Keratinocyte (primary cell): ENCODE results near the gene CISD3.

Experiments used
- EZH2 ChIP-seq: IDR thresholded peaks from one replicate; pipeline ENCODE4 v1.6.1; 2012; ENCODE audit warnings: inconsistent platforms, mild to moderate bottlenecking, low read length, moderate library complexity
- TF ChIP-seq, protein P1 (sequence below), 3 experiments: IDR thresholded peaks in 1 of 3; conservative IDR thresholded peaks in 1 of 3; optimal IDR thresholded peaks in 1 of 3; 2 replicates in 2 of 3; 3 replicates in 1 of 3; pipeline versions ENCODE3 to v1.5.1; 2011; ENCODE audit warnings: low read length in 3 of 3, mild to moderate bottlenecking in 3 of 3, moderate library complexity in 2 of 3, control low read depth in 1 of 3, inconsistent platforms in 1 of 3; ENCODE audit not compliant: insufficient read depth in 2 of 3; ENCODE audit errors: extremely low read depth in 1 of 3

DNA sequence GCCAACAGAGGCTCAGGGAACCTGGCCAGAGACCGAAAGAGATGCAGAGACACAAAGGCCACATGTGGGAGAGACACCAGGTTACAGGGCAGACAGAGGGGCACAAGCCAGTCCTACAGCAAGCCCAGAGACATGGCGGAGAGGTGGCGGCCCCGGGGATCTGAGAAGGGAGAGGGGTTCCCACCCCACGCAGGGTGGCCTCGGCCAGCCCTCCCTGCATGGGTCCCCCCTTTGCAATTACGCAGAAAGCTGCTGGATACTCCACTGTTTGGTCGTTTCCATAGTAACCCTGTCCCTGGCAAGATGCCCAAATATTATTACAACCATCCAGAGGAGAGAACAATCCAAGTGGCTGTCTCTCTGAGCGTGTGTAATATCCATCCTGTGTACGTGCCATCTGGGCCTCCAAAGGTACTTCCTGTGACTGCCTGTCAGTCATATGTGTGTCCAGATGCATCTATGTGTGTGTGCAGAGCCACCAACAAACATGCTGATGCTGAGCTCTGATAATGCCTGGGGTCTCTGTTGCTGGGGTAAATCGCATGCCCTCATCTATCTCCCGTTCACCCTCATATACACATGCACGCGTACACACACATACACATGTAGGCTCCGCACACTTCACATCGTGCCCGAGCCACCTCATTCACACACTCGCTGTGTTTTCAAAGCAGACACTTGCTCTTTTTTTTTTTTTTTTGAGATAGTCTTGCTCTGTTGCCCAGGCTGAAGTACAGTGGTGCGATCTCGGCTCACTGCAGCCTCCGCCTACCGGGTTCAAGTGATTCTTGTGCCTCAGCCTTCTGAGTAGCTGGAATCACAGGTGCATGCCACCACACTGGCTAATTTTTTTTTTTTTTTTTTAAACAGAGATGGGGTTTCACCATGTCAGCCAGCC lies 12.5 kb downstream of the CISD3 start:
- TF ChIP-seq, protein P1, sequence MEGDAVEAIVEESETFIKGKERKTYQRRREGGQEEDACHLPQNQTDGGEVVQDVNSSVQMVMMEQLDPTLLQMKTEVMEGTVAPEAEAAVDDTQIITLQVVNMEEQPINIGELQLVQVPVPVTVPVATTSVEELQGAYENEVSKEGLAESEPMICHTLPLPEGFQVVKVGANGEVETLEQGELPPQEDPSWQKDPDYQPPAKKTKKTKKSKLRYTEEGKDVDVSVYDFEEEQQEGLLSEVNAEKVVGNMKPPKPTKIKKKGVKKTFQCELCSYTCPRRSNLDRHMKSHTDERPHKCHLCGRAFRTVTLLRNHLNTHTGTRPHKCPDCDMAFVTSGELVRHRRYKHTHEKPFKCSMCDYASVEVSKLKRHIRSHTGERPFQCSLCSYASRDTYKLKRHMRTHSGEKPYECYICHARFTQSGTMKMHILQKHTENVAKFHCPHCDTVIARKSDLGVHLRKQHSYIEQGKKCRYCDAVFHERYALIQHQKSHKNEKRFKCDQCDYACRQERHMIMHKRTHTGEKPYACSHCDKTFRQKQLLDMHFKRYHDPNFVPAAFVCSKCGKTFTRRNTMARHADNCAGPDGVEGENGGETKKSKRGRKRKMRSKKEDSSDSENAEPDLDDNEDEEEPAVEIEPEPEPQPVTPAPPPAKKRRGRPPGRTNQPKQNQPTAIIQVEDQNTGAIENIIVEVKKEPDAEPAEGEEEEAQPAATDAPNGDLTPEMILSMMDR (optimal IDR thresholded peaks at IDR 0.05 in 1 of 3, IDR thresholded peaks at IDR 0.05 in 1 of 3, conservative IDR thresholded peaks at IDR 0.05 in 1 of 3; ENCODE audit: extremely low read depth in 1 of 3, insufficient read depth in 2 of 3, low read length in 3 of 3), result no peak
- no peak for TF ChIP-seq EZH2
